NCI-H226 (cell line): ENCODE results near the gene ZBTB7C.

Experiments
- DNase-seq: peaks from one replicate; pipeline ENCODE4 v3.0.0-alpha.2; 2015

The ZBTB7C gene

GRCh38 chr18:48320639-48320945 is 88.6 kb downstream of the ZBTB7C start:
- peak; percentile 14 for DNase-seq

- DNase-seq: peak; percentile 67
Observed at GRCh38 chr18:48319801-48320638, 89.2 kb downstream of the ZBTB7C start.

DNA sequence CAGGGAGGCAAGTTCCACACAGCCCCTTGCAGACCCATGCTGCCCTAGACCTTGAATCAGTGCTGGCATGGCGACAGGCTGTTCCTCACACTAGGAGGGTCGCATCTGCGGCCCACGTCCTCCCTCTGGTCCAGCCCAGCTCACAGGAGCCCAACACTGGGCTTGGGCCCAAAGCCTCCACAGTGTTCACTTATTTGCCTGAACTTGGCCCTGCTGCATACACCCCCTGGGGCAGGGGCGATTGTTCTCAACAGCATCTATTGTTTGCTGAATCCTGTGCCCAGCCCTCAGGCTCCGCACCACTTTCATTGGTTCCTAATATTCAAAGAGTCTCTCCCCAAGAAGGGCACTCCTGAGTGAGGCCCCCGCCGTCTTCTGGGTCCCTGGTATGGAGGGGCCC is 90.7 kb downstream of the ZBTB7C start:
- DNase-seq: no peak

- no peak for DNase-seq
Observed at GRCh38 chr18:48317781-48318381, 91.3 kb downstream of the ZBTB7C start.

- DNase-seq: no peak
Observed at GRCh38 chr18:48316177-48316576, 93.0 kb downstream of the ZBTB7C start.

DNA sequence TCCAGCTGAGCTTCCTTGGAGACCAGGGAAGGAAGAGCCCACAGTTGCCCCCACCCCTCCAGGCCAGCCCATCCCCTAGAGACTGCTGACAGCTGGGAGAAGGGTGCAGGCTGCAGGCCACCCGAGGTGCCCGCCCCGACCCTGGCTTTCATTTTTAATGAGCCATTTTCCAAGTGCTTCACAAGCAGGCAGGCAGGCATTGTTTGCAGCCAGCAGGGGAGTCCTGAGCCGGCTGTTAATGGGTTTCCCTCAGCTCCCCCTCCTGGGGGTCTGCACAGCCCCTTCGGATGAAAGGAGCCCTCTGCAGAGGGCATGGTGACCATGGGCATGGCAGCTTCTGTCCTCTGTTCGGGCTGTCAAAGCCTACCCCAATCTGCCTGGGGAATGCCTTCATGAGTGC is 94.5 kb downstream of the ZBTB7C start:
- DNase-seq: no peak

- no peak for DNase-seq
Observed at GRCh38 chr18:48313792-48314191, 95.4 kb downstream of the ZBTB7C start.

- DNase-seq: peak; percentile 8
Observed at GRCh38 chr18:48312066-48312465, 97.1 kb downstream of the ZBTB7C start.

DNA sequence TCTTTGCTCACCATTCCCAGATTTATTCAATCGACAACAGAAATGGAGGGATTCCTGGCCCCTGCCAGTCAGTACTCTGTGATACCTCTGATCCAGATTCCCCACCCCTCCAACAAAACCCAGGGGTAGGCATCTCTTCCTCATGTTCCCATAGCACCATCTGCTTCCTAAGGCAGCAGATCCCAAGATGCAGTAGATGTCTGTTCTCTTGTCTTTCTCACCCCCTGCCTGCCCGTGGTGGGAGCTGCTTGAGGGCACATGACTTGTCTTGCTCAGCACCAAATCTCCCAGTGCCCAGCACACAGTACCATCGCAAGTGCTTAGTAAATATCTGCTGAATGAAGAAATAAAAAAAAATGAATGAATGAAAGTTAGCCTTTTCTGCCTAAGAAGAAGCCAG is 98.2 kb downstream of the ZBTB7C start:
- DNase-seq: no peak

- DNase-seq: no peak
Observed at GRCh38 chr18:48310353-48310752, 98.8 kb downstream of the ZBTB7C start.

DNA sequence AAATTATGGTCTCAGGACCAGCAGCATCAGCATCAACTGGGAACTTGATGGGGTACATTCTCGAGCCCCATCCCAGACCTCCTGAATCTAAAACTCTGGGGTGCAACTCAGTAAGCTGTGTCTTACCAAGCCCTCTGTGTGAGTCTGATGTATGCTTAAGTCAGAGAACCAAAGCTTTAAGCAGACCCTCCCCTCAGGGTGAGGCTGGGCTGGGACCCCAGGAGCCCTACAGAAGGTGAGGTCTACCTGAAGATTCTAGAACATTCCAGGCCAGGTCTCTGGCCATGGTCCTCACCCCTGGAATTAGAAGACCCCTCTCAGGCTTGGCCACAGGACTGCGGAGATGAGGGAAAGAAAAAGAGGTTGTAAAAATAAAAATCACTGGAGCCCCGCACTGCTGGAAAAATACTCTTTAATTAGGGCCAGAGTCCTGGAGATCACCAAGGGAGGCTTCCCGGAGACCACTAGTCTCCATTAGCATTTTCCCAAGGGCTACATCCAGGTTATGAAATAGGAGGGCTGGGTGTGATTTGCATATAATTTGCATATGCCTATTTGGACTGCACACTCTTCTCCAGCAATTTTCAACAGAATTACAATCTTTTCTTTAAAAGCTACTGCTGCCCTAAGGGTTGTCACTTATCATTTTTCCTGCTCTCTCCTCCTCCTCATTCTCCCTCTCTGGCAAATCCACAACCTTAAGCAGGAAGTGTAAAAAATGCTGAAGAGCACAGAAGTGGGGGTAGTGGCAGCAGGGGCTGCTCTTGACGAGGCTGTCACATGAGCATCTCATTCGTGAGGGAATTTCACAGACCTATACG is 100.2 kb downstream of the ZBTB7C start:
- DNase-seq: no peak

DNA sequence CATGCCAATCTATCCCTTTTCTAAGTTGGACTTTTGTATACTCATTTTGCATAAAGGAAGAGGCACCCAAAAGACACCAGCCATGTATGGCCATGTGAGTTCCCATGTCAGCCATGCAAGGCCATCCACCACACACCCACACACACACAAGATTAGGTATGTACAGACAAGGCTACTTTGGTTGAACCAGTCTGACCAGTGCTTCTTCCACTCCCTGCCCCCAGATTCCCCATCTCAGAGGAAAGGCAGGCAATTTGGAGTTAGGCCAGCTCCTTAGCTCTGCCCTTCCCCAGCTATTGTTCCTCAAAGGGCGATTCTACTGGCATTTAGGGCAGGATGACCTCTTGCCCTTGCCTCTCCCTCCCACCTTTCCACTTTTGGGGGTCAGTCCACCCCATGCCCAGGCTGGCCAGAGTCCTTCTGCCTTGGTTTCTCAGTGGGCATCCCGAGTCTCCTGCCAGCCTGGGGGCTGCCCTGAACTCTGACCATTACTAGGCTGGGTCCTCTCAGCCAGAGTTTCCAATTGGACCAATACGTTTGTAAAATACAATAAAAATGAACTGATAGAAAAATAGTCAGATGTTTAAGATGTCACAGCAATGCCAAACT is 101.1 kb downstream of the ZBTB7C start:
- no peak for DNase-seq

- DNase-seq: no peak
Observed at GRCh38 chr18:48306838-48307237, 102.3 kb downstream of the ZBTB7C start.

- DNase-seq: no peak
Observed at GRCh38 chr18:48304906-48305693, 104.1 kb downstream of the ZBTB7C start.

- no peak for DNase-seq
Observed at GRCh38 chr18:48303883-48304282, 105.3 kb downstream of the ZBTB7C start.

GRCh38 chr18:48302736-48303135 is 106.4 kb downstream of the ZBTB7C start:
- DNase-seq: no peak

GRCh38 chr18:48300463-48300961 is 108.7 kb downstream of the ZBTB7C start:
- DNase-seq: no peak

GRCh38 chr18:48297139-48297538 is 112.0 kb downstream of the ZBTB7C start:
- no peak for DNase-seq

- DNase-seq: no peak
Observed at GRCh38 chr18:48296581-48296980, 112.6 kb downstream of the ZBTB7C start.

GRCh38 chr18:48295586-48296311 is 113.4 kb downstream of the ZBTB7C start:
- DNase-seq: no peak

DNA sequence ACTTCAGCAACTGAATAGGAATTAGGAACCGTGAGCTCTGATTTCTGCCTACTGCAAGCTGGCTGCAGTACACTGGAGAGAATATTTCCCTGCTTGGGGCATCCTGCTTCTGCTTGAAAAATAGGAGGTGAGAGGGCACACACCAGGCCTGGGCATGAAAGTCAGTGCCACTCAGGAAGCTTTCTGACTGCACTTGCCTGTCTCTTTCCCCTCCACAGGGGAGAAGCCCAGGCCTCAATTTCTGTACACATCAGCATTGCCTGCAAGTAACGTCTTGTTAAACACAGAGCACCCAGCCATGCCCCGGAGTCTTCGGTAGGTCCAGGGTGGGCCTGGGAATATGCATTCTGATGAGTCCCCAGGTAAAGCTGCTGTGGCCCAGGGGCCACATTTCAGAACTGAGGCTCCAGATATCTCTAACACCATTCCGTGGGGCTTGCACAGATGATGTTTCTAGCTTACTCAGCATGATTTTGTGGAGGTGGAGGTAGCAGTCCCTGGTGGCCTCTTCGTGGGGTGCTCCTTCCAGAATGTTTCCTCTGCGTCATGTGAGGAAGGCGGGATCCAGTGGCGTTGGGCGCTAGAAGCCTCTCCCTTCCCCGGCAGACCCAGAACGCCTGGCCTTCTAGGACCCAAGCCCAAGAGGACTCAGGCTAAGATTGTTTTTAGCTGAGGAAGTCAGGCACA is 114.1 kb downstream of the ZBTB7C start:
- DNase-seq: no peak
